HG03025 (cell line): Measurements from ENCODE around the gene DNAJC13.

Experiments used
- ATAC-seq: cut with Tn5 transposase; IDR thresholded peaks from one replicate; pipeline ENCODE4 v1.9.1; 2021; ENCODE audit warnings: mild to moderate bottlenecking, moderate library complexity; ENCODE audit not compliant: unreplicated experiment, low FRiP score

DNAJC13 gene

GRCh38 chr3:132587401-132587800 is 170.1 kb downstream of the DNAJC13 start:
- no peak for ATAC-seq
